Osteocyte (in vitro differentiated cells): Measurements from ENCODE around the gene ARHGEF40. TPM values are rescaled to one million over a fixed set of nuclear protein-coding genes. Genes with fewer than 3 reads are reported as not detected.

Experiments
- DNase-seq: peaks from one replicate; pipeline ENCODE4 v3.0.0; 2021; ENCODE audit warnings: mixed read lengths; ENCODE audit not compliant: unreplicated experiment; ENCODE audit errors: extremely low spot score
- H3K27ac Mint-ChIP-seq: one replicate; pipeline ENCODE4 v1.8.0; 2021; ENCODE audit warnings: mild to moderate bottlenecking, mixed read lengths; ENCODE audit not compliant: unreplicated experiment
- H3K27me3 Mint-ChIP-seq: one replicate; pipeline ENCODE4 v1.8.0; 2021; ENCODE audit warnings: mixed read lengths; ENCODE audit not compliant: unreplicated experiment
- H3K36me3 Mint-ChIP-seq: one replicate; pipeline ENCODE4 v1.8.0; 2021; ENCODE audit warnings: mixed read lengths; ENCODE audit not compliant: unreplicated experiment
- H3K4me1 Mint-ChIP-seq: one replicate; pipeline ENCODE4 v1.8.0; 2021; ENCODE audit warnings: mixed read lengths; ENCODE audit not compliant: unreplicated experiment
- H3K4me3 Mint-ChIP-seq: one replicate; pipeline ENCODE4 v1.8.0; 2021; ENCODE audit warnings: mild to moderate bottlenecking, moderate library complexity, mixed read lengths; ENCODE audit not compliant: unreplicated experiment
- H3K9me3 Mint-ChIP-seq: one replicate; pipeline ENCODE4 v1.8.0; 2021; ENCODE audit warnings: mixed read lengths; ENCODE audit not compliant: unreplicated experiment
- total RNA-seq: library from RNA; stranded (reverse); gene quantifications from 2 replicates; pipeline ENCODE4 v1.2.1, GENCODE V29; 2021
- TF ChIP-seq, protein P1 (sequence below): fragments of 200-600 bp; sonication (generic); IDR thresholded peaks from 2 replicates; pipeline ENCODE4 v1.5.0; 2021; ENCODE audit warnings: antibody characterized with exemption, mild to moderate bottlenecking, moderate library complexity

ARHGEF40 gene
- total RNA-seq, 1 donor from 2014 or later = 139 TPM

DNA sequence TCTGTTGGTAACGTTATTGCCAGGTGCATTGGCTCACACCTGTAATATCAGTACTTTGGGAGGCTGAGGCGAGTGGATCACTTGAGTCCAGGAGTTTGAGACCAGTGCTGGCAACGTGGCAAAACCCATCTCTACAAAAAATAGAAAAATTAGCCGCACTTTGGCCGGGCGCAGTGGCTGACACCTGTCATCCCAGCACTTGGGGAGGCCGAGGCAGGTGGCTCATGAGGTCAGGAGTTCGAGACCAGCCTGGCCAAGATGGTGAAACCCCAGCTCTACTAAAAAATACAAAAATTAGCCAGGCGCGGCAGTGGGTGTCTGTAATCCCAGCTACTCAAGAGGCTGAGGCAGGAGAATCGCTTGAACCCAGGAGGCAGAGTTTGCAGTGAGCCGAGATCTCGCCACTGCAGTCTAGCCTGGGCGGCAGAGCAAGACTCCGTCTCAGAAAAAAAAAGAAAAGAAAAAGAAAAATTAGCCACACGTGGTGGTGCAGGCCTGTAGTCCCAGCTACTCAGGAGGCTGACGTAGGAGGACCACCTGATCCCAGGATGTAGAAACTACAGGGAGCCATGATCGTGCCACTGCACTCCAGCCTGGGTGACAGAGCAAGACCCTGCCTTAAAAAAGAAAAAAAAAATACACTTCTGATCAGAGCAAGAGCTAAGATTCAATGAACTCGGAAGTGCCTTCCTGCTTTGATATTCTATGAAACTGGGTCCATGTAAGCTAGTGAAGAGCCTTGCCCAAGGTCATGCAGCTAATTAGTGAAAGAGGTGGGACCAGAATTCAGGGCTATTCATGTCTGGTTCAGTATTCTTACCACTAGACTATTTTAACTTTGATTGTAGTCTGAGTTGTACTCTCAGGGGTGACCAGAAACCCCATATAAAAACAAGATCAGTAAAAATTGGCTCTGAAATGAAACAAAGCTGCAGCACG, 16.7 kb upstream of the ARHGEF40 start:
- Mint-ChIP-seq H3K27me3 (no peaks in the 10 kb centered on the region), H3K9me3 (no peaks in the 10 kb centered on the region), H3K4me1 (peaks cover 11% of the 10 kb centered on the region), H3K27ac (no peak overlapping the region), H3K36me3 (no peaks in the 10 kb centered on the region), H3K4me3 (no peak overlapping the region)
- DNase-seq = no peak
- TF ChIP-seq, protein P1, sequence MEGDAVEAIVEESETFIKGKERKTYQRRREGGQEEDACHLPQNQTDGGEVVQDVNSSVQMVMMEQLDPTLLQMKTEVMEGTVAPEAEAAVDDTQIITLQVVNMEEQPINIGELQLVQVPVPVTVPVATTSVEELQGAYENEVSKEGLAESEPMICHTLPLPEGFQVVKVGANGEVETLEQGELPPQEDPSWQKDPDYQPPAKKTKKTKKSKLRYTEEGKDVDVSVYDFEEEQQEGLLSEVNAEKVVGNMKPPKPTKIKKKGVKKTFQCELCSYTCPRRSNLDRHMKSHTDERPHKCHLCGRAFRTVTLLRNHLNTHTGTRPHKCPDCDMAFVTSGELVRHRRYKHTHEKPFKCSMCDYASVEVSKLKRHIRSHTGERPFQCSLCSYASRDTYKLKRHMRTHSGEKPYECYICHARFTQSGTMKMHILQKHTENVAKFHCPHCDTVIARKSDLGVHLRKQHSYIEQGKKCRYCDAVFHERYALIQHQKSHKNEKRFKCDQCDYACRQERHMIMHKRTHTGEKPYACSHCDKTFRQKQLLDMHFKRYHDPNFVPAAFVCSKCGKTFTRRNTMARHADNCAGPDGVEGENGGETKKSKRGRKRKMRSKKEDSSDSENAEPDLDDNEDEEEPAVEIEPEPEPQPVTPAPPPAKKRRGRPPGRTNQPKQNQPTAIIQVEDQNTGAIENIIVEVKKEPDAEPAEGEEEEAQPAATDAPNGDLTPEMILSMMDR = no peak

DNA sequence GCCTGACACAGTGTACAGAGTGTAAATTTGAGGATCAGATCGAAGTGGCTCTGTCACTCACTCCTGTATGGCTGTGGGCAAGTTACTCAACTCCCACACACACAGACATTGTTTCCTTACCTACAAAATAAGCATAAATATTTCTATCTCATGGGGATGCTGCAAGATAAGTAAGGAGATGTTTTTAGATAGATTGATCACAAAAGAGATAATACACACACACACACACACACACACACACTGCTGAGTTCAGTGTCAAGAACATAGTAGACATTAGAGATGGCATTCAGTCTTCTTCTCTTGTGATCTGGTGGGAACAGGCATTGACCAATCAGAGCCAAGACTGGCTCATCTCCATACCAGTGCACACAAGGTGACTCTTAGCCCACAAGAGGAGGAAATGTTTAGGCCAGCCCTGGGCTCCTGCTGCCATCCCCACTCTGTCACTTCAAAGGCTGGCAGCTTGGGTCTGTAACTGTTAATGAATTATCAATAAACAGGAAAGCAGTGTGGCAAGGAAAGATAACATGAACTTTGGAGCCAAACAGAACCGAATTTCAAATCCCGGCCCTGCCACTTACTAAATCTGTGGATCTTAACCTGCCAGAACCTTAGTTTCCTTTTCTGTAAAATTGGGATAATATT, 15.9 kb upstream of the ARHGEF40 start:
- H3K36me3 Mint-ChIP-seq = no peaks in the 10 kb centered on the region
- no peak for DNase-seq
- H3K4me3 Mint-ChIP-seq = no peak overlapping the region
- H3K9me3 Mint-ChIP-seq = no peaks in the 10 kb centered on the region
- no peaks in the 10 kb centered on the region for H3K27me3 Mint-ChIP-seq
- peaks cover 8% of the 10 kb centered on the region for H3K4me1 Mint-ChIP-seq
- no peak overlapping the region for H3K27ac Mint-ChIP-seq
- TF ChIP-seq, protein P1 = no peak

DNA sequence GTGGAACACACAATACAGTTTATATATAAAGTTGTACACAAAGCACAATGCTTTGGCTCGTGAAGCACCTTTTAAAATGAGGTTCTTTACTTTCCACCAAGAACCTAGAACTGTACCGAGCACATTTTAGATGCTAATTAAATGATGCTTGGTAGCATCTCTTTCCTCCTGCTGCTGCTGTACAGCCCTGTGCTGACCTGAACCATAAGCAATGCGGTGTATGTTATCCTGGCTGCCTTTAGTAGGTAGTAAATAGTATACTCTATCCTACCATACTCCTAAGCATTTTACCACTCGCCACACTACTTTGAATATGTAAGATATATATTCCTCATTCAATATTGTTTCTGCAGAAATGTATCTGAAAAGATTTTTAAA, 15.3 kb upstream of the ARHGEF40 start:
- Mint-ChIP-seq H3K27me3 (no peaks in the 10 kb centered on the region), H3K4me1 (peaks cover 3% of the 10 kb centered on the region), H3K27ac (no peak overlapping the region), H3K9me3 (no peaks in the 10 kb centered on the region), H3K36me3 (no peaks in the 10 kb centered on the region), H3K4me3 (no peak overlapping the region)
- TF ChIP-seq, protein P1 = no peak
- DNase-seq = no peak

DNA sequence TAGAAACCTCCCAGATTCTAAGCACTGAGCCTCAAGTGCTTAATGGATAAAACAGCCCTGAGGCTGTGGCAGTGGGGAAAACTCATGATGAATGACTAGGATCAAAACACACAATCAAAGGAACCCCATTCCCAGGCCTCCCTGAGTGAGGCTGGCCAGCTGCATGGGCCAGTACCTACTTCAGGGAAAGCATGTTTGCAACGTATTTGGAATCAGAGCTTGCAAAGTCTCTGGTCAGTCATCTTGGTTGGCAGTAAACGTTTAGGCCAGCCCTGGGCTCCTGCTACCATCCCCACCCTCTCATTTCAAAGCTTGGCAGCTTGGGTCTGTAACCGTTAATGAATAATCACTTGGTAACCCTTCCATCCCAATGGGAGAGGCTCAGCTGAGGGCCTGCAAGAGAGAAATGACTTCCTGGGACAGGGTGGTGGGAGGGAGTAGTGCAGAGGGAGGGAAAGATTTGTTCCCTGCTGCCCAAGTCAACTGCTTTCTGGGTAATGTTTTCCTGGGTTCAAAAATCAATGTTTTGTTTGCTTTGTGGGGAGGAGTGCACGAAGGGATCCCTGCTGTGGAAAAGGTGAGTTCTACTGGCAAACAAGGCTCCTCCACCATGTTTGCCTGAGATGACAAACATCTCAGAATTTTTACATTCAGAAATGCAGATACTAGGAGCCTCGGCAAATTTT, 14.5 kb upstream of the ARHGEF40 start:
- no peaks in the 10 kb centered on the region for H3K27me3 Mint-ChIP-seq
- H3K4me3 Mint-ChIP-seq = no peak overlapping the region
- no peaks in the 10 kb centered on the region for H3K9me3 Mint-ChIP-seq
- peaks cover 3% of the 10 kb centered on the region for H3K4me1 Mint-ChIP-seq
- TF ChIP-seq, protein P1 = no peak
- DNase-seq = no peak
- H3K27ac Mint-ChIP-seq = no peak overlapping the region
- no peaks in the 10 kb centered on the region for H3K36me3 Mint-ChIP-seq
